Neural progenitor cell (in vitro differentiated cells): ENCODE data around the gene ARHGAP26. TPM values are rescaled to one million over a fixed set of nuclear protein-coding genes. Genes with fewer than 3 reads are reported as not detected.

ENCODE experiments used
- DNase-seq: peaks from one replicate; pipeline ENCODE4 v3.0.0-alpha.2; 2016; ENCODE audit warnings: low spot score
- H2AFZ ChIP-seq: fragments of 200-600 bp; sonication (generic); replicated peaks from 2 replicates; pipeline ENCODE4 v1.6.1; 2016; ENCODE audit warnings: antibody characterized with exemption
- H3F3A ChIP-seq: fragments of 200-600 bp; sonication (generic); 2 replicates; pipeline ENCODE4 v1.6.1; 2016; ENCODE audit warnings: antibody characterized with exemption, low read depth
- H3K27ac ChIP-seq: fragments of 200-600 bp; sonication (generic); 2 replicates; pipeline ENCODE4 v1.5.1; 2016; ENCODE audit warnings: mild to moderate bottlenecking
- H3K27me3 ChIP-seq: fragments of 200-600 bp; sonication (generic); 2 replicates; pipeline ENCODE4 v1.6.1; 2016; ENCODE audit warnings: mild to moderate bottlenecking, moderate library complexity
- H3K36me3 ChIP-seq: fragments of 200-600 bp; sonication (generic); 2 replicates; pipeline ENCODE4 v1.5.1; 2016
- H3K4me1 ChIP-seq: fragments of 200-600 bp; sonication (generic); 2 replicates; pipeline ENCODE4 v1.6.1; 2016; ENCODE audit warnings: mixed run types
- H3K4me2 ChIP-seq: fragments of 200-600 bp; sonication (generic); 2 replicates; pipeline ENCODE4 v1.6.1; 2016
- H3K4me3 ChIP-seq: fragments of 200-600 bp; sonication (generic); 2 replicates; pipeline ENCODE4 v1.5.1; 2016
- H3K79me2 ChIP-seq: fragments of 200-600 bp; sonication (generic); 2 replicates; pipeline ENCODE4 v1.6.1; 2016; ENCODE audit warnings: low read depth
- H3K9ac ChIP-seq: fragments of 200-600 bp; sonication (generic); 2 replicates; pipeline ENCODE4 v1.6.1; 2016
- H3K9me3 ChIP-seq: fragments of 200-600 bp; sonication (generic); 2 replicates; pipeline ENCODE4 v1.5.1; 2016; ENCODE audit warnings: low read depth
- H4K20me1 ChIP-seq: fragments of 200-600 bp; sonication (generic); 2 replicates; pipeline ENCODE4 v1.6.1; 2016; ENCODE audit warnings: low read depth
- H3K27ac Mint-ChIP-seq: 3 replicates; pipeline ENCODE4 v1.8.0; 2021; ENCODE audit warnings: mixed read lengths
- H3K27me3 Mint-ChIP-seq: 2 replicates; pipeline ENCODE4 v1.8.0; 2022; ENCODE audit warnings: low read depth, mild to moderate bottlenecking, inconsistent platforms, moderate library complexity, mixed read lengths; ENCODE audit not compliant: insufficient read depth
- H3K36me3 Mint-ChIP-seq: 3 replicates; pipeline ENCODE4 v1.8.0; 2021; ENCODE audit warnings: mixed read lengths
- H3K4me1 Mint-ChIP-seq: 3 replicates; pipeline ENCODE4 v1.8.0; 2021; ENCODE audit warnings: mixed read lengths
- H3K4me3 Mint-ChIP-seq: 3 replicates; pipeline ENCODE4 v1.8.0; 2021; ENCODE audit warnings: mild to moderate bottlenecking, moderate library complexity, mixed read lengths
- H3K9me3 Mint-ChIP-seq: 3 replicates; pipeline ENCODE4 v1.8.0; 2020; ENCODE audit warnings: mixed read lengths
- CTCF ChIP-seq: fragments of 200-600 bp; sonication (generic); IDR thresholded peaks from 2 replicates; pipeline ENCODE4 v1.5.1; 2017; ENCODE audit warnings: antibody characterized with exemption, mild to moderate bottlenecking
- EZH2 ChIP-seq: fragments of 200-600 bp; sonication (generic); IDR thresholded peaks from 2 replicates; pipeline ENCODE4 v1.6.1; 2017; ENCODE audit warnings: antibody characterized with exemption, mild to moderate bottlenecking, moderate library complexity
- EZH2phosphoT487 ChIP-seq: fragments of 200-600 bp; sonication (generic); IDR thresholded peaks from 2 replicates; pipeline ENCODE4 v1.6.1; 2017; ENCODE audit warnings: antibody characterized with exemption
- total RNA-seq: library from RNA; depleted of rRNA; stranded (reverse); fragments of >200 nt; gene quantifications from 2 replicates; pipeline ENCODE4 v1.2.3, GENCODE V29; 2015; ENCODE audit warnings: low replicate concordance

Gene ARHGAP26
- total RNA-seq, 1 donor from 2014 or later: 7.0 TPM

DNA sequence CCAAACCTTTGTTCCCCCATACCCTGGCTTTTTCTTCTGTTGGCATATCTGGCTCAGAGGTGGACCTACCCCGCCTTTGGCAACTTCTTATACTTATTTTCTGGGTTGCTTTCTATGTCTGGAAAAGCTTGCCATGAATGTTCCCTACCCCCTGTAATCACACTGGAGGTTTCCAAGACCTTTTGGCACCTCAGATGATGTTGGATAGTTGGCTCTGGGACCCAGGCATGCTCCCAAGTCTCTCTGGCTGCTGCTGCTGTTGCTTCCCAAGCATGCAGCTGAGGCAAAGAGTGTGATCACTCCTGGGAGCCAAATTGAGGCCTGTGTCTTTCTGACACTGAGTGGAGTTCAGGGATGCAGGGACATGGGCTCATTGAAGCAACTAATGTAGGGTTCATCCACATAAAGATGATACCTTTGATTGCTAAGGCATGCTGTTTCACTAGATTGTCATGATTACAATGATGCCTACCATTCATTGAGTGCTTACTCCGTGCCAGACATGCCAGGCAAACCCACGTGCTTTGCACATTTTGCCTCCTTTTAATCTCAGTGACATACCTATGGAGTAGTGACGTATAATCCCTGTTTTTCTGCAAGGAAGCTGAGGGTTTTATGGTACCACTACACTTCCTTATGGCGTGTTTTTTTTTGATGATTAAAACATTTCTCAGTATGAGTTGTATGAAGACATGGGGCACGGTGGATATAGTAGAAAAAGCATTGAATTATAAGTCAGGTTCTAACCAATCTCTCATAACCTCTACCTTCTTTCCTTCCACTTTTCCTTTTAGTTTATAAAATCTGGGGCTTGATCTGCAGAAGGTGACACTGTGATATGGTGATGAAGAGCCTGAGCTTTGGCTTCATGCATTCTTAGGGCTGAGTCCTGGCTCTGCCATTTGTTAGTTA, 73.1 kb downstream of the ARHGAP26 start:
- H3K4me3 Mint-ChIP-seq: no peak overlapping the region

GRCh38 chr5:142844866-142845265, 74.7 kb downstream of the ARHGAP26 start:
- H3K9ac ChIP-seq: no peak overlapping the region
- DNase-seq: no peak
- H3F3A ChIP-seq: peaks cover 5% of the 10 kb centered on the region
- TF ChIP-seq EZH2phosphoT487: no peak
- no peak for TF ChIP-seq CTCF
- no peak for TF ChIP-seq EZH2
- H2AFZ ChIP-seq: no peak overlapping the region
- no peaks in the 10 kb centered on the region for H3K36me3 ChIP-seq
- no peaks in the 10 kb centered on the region for H3K9me3 ChIP-seq
- Mint-ChIP-seq H3K27ac (no peak overlapping the region), H3K27me3 (peaks cover 6% of the 10 kb centered on the region), H3K9me3 (no peaks in the 10 kb centered on the region), H3K4me1 (peaks cover 25% of the 10 kb centered on the region), H3K4me3 (no peak overlapping the region), H3K36me3 (no peaks in the 10 kb centered on the region)
- H4K20me1 ChIP-seq: no peaks in the 10 kb centered on the region
- no peaks in the 10 kb centered on the region for H3K27me3 ChIP-seq
- no peak overlapping the region for H3K4me3 ChIP-seq
- H3K4me2 ChIP-seq: no peak overlapping the region
- H3K4me1 ChIP-seq: peaks cover 7% of the 10 kb centered on the region
- H3K79me2 ChIP-seq: no peaks in the 10 kb centered on the region
- H3K27ac ChIP-seq: no peak overlapping the region

More for the DNA sequence above, 73.1 kb downstream of the ARHGAP26 start:
- H3K79me2 ChIP-seq: no peaks in the 10 kb centered on the region
- no peak for TF ChIP-seq EZH2phosphoT487
- TF ChIP-seq CTCF: no peak
- no peak for TF ChIP-seq EZH2
- H4K20me1 ChIP-seq: no peaks in the 10 kb centered on the region
- no peak for DNase-seq
- no peak overlapping the region for H3K4me3 ChIP-seq
- no peaks in the 10 kb centered on the region for H3K36me3 Mint-ChIP-seq
- peaks cover 7% of the 10 kb centered on the region for H3K4me1 ChIP-seq
- no peaks in the 10 kb centered on the region for H3K27me3 ChIP-seq
- peaks cover 5% of the 10 kb centered on the region for H3F3A ChIP-seq
- H3K9me3 Mint-ChIP-seq: no peaks in the 10 kb centered on the region
- no peak overlapping the region for H3K27ac ChIP-seq
- H3K4me1 Mint-ChIP-seq: peaks cover 17% of the 10 kb centered on the region
- H3K4me2 ChIP-seq: no peak overlapping the region
- no peaks in the 10 kb centered on the region for H3K9me3 ChIP-seq
- H3K36me3 ChIP-seq: no peaks in the 10 kb centered on the region
- H2AFZ ChIP-seq: no peak overlapping the region
- H3K27me3 Mint-ChIP-seq: peaks cover 6% of the 10 kb centered on the region
- no peak overlapping the region for H3K27ac Mint-ChIP-seq
- H3K9ac ChIP-seq: no peak overlapping the region

GRCh38 chr5:142845402-142845921, 75.3 kb downstream of the ARHGAP26 start:
- no peak for DNase-seq
- H4K20me1 ChIP-seq: no peaks in the 10 kb centered on the region
- no peak overlapping the region for H3K27ac ChIP-seq
- H3K4me2 ChIP-seq: no peak overlapping the region
- H3K79me2 ChIP-seq: no peaks in the 10 kb centered on the region
- peaks cover 28% of the 10 kb centered on the region for H3K4me1 Mint-ChIP-seq
- H3K4me3 ChIP-seq: no peak overlapping the region
- TF ChIP-seq EZH2 (no peak), CTCF (no peak), EZH2phosphoT487 (no peak)
- no peak overlapping the region for H2AFZ ChIP-seq
- no peaks in the 10 kb centered on the region for H3K27me3 ChIP-seq
- peaks cover 6% of the 10 kb centered on the region for H3K27me3 Mint-ChIP-seq
- H3K36me3 Mint-ChIP-seq: no peaks in the 10 kb centered on the region
- H3K9ac ChIP-seq: no peak overlapping the region
- peaks cover 5% of the 10 kb centered on the region for H3F3A ChIP-seq
- H3K4me1 ChIP-seq: peaks cover 7% of the 10 kb centered on the region
- H3K9me3 Mint-ChIP-seq: no peaks in the 10 kb centered on the region
- peak overlapping the region; percentile 9 for H3K27ac Mint-ChIP-seq
- no peaks in the 10 kb centered on the region for H3K9me3 ChIP-seq
- H3K4me3 Mint-ChIP-seq: no peak overlapping the region
- no peaks in the 10 kb centered on the region for H3K36me3 ChIP-seq
